Testis (tissue), 2 donors: ENCODE data around the gene INPP5A.

Experiments used
- POLR2A ChIP-seq: fragments of 450-650 bp; IDR thresholded peaks from one replicate; pipeline ENCODE4 v1.6.1; 2017; ENCODE audit warnings: antibody characterized with exemption, mild to moderate bottlenecking, moderate library complexity
- TF ChIP-seq, protein P1 (sequence below), 3 experiments: fragments of 450-650 bp in 2 of 3; fragments of 200-600 bp in 1 of 3; sonication (generic) in 1 of 3; IDR thresholded peaks; one replicate each; pipeline ENCODE4 v1.5.1; 2016 to 2019; ENCODE audit warnings: antibody characterized with exemption in 3 of 3, mild to moderate bottlenecking in 2 of 3, moderate library complexity in 1 of 3

DNA sequence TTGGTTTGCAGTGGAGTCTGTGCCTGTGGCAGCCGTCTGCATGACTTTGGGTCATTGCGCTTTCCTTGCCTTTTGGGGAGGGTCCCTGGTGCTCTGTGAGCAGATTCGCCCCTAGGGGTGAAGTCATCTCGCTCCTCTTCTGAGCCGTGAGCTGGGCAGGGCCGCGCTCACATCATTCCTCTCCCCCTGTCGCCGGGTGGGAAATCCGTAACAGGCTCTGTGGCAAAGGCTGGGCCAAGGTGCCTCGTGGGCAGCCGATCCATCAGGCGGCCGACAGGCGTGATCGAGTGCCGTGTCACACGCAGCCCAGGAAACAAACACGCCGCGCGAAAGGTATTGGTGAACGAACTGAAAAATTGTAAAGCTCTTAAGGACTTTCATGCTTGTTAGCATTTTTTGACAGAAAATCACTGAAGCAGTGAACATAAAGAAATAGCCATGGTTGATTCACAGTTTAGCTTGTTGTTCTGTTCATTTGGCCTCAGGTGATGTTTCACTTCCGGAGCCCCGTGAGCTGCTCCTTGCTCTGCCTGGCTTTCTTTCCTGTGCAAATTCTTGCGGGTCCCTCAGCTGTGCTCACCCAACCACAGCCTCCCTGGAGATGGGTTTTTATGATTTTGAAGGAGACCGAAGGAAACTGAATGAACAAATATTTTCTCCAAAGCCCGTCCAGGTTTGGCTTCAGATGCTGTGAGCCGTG lies 126.2 kb downstream of the INPP5A start:
- TF ChIP-seq, protein P1, sequence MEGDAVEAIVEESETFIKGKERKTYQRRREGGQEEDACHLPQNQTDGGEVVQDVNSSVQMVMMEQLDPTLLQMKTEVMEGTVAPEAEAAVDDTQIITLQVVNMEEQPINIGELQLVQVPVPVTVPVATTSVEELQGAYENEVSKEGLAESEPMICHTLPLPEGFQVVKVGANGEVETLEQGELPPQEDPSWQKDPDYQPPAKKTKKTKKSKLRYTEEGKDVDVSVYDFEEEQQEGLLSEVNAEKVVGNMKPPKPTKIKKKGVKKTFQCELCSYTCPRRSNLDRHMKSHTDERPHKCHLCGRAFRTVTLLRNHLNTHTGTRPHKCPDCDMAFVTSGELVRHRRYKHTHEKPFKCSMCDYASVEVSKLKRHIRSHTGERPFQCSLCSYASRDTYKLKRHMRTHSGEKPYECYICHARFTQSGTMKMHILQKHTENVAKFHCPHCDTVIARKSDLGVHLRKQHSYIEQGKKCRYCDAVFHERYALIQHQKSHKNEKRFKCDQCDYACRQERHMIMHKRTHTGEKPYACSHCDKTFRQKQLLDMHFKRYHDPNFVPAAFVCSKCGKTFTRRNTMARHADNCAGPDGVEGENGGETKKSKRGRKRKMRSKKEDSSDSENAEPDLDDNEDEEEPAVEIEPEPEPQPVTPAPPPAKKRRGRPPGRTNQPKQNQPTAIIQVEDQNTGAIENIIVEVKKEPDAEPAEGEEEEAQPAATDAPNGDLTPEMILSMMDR (IDR thresholded peaks at IDR 0.05), result no peak
- TF ChIP-seq POLR2A, result no peak
